Measurements from ENCODE around the gene MBTPS2.

DNA sequence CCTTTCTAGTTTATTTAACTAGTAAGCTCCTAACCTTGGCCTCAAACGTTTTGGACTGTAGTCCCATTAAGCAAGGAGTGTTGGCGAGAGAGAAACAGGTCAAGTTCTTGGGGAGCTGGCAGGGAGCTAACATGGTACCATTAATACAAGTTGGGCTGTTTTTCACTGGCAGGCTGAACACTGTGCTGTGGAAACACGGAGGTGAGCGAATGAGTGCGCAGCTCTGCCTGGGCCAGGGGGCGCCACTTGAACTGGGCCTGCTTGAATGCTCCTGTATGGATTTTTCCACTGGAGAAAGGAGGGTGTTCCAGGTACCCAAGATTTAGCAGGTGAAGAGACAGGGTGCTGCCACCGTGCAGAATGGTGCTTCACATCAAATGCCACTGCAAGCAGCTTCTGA is 93.7 kb downstream of the MBTPS2 start:
- TF ChIP-seq, protein P1, sequence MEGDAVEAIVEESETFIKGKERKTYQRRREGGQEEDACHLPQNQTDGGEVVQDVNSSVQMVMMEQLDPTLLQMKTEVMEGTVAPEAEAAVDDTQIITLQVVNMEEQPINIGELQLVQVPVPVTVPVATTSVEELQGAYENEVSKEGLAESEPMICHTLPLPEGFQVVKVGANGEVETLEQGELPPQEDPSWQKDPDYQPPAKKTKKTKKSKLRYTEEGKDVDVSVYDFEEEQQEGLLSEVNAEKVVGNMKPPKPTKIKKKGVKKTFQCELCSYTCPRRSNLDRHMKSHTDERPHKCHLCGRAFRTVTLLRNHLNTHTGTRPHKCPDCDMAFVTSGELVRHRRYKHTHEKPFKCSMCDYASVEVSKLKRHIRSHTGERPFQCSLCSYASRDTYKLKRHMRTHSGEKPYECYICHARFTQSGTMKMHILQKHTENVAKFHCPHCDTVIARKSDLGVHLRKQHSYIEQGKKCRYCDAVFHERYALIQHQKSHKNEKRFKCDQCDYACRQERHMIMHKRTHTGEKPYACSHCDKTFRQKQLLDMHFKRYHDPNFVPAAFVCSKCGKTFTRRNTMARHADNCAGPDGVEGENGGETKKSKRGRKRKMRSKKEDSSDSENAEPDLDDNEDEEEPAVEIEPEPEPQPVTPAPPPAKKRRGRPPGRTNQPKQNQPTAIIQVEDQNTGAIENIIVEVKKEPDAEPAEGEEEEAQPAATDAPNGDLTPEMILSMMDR (IDR thresholded peaks at IDR 0.05) = no peak
- no peak for TF ChIP-seq POLR2AphosphoS5 (IDR thresholded peaks at IDR 0.05)
- no peak for TF ChIP-seq EP300 (IDR thresholded peaks at IDR 0.05)
- TF ChIP-seq POLR2A (IDR thresholded peaks at IDR 0.05; ENCODE audit: low read depth) = no peak
